ENCODE results near the gene CXCR6. TPM values are rescaled to one million over a fixed set of nuclear protein-coding genes. Genes with fewer than 3 reads are reported as not detected.
A peak's percentile ranks its signal among the peaks of the same experiment; 100 is the strongest.

Gene CXCR6
- total RNA-seq, 4 donors from 2014 or later: 0.54 to 3.5 (median 0.87) TPM; not detected in 1

DNA sequence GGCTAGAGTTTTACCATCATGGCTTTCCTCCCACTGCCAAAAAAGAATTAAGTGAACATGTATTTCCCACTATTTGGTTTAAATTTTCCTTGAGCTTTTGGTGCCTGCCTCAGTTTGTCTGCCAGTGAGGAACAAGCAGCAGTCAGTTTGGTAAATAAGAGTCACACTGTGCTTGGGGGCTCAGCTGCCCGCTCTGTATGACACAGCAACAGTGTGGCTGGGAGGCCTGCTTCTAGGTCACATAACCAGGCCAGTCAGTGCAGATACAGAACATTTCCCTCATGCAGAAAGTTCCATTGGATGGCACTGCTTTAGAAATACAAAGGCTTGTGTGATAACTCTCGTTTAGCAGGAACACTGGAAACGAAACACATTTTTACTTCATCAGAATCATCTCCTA is 26.7 kb downstream of the CXCR6 start:
- Histone ChIP-seq H3K4me3 (no peak overlapping the region), H3K27ac (no peak overlapping the region), H3K27me3 (no peaks in the 10 kb centered on the region), H3K4me1 (peaks cover 0 to 63% (median 0%) of the 10 kb centered on the region in 3 donors), H3K36me3 (peaks cover 0 to 94% of the 10 kb centered on the region in 2 donors), H3K9me3 (no peaks in the 10 kb centered on the region)
- WGBS, 2 donors (ENCODE audit: low coverage in 1 of 2): 94 to 100% methylated on average over 2 to 3 of the region's 3 CpGs
- no peak for ATAC-seq
- TF ChIP-seq POLR2AphosphoS5 (IDR thresholded peaks at IDR 0.05) (no peak), CTCF (IDR thresholded peaks at IDR 0.05) (no peak), EP300 (IDR thresholded peaks at IDR 0.05) (no peak), POLR2A (IDR thresholded peaks at IDR 0.05) (no peak)

- Histone ChIP-seq H3K4me3 (no peak overlapping the region), H3K36me3 (peaks cover 0 to 94% of the 10 kb centered on the region in 2 donors), H3K4me1 (peaks cover 0 to 36% (median 0%) of the 10 kb centered on the region in 3 donors), H3K9me3 (no peaks in the 10 kb centered on the region), H3K27me3 (no peaks in the 10 kb centered on the region), H3K27ac (peak overlapping the region; percentile 47 to 77 (median 68))
- WGBS, 2 donors (ENCODE audit: low coverage in 1 of 2): 51 to 57% methylated on average over 3 to 6 of the region's 6 CpGs
- ATAC-seq: peak; percentile 88
- TF ChIP-seq POLR2A (IDR thresholded peaks at IDR 0.05): no peak
- peak; percentile 88 for TF ChIP-seq POLR2AphosphoS5 (IDR thresholded peaks at IDR 0.05)
- TF ChIP-seq CTCF (IDR thresholded peaks at IDR 0.05): peak in 1 of 4 experiments; percentile 8
These were observed 29.5 kb downstream of the CXCR6 start for GRCh38 chr3:45972534-45973402.

DNA sequence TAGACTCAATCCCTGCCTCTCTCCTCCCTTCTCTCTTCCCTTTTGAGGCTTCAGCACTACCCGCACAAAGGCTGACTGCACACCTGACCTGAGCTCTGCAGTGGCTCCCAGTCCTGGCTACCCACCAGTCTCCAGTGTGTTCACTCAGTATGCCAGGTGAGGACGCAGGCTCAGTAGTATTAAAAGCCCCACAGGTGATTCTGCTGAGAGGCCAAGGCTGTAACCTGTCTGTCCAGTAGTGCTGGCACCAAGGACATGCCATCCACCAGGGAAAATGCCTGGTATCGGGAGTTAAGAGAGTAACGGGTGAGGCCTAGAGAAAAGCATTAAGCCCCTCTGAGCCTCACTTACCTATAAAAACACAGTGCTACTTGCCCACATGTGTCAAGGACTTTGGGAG is 31.4 kb downstream of the CXCR6 start:
- Histone ChIP-seq H3K4me1 (peaks cover 0 to 29% (median 0%) of the 10 kb centered on the region in 3 donors), H3K27me3 (no peaks in the 10 kb centered on the region), H3K9me3 (no peaks in the 10 kb centered on the region), H3K4me3 (no peak overlapping the region), H3K27ac (no peak overlapping the region), H3K36me3 (peaks cover 0 to 92% of the 10 kb centered on the region in 2 donors)
- 100% methylated on average over 1 to 2 of the region's 4 CpGs for WGBS, 2 donors (ENCODE audit: low coverage in 1 of 2)
- TF ChIP-seq POLR2AphosphoS5 (IDR thresholded peaks at IDR 0.05) (no peak), EP300 (IDR thresholded peaks at IDR 0.05) (no peak), CTCF (IDR thresholded peaks at IDR 0.05) (no peak), POLR2A (IDR thresholded peaks at IDR 0.05) (no peak)
- ATAC-seq: no peak

DNA sequence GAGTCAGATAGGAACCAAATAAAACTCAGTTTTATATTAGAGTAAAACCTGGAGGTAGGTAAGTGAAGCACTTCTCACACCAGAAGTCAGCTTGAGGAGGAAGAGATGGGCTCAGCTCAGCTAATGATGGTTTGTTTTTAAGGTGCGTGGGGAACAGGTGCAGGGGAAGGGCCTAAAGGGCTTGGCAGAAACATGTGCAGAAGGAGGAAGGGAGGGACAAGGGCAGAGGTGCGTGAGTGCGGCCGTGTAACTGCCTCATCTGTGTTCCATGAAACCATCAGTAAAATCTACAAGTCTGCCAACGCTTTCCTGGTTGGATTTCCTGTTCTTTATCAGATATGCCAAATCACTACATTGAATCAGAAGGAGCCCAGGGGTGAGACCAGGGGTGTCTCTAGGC is 32.4 kb downstream of the CXCR6 start:
- no peak overlapping the region for H3K27ac ChIP-seq
- H3K4me3 ChIP-seq: no peak overlapping the region
- no peaks in the 10 kb centered on the region for H3K27me3 ChIP-seq
- WGBS, 2 donors (ENCODE audit: low coverage in 1 of 2): 52 to 77% methylated on average over 3 to 5 of the region's 5 CpGs
- no peak for ATAC-seq
- peaks cover 0 to 31% (median 0%) of the 10 kb centered on the region in 3 donors for H3K4me1 ChIP-seq
- H3K36me3 ChIP-seq: peaks cover 0 to 92% of the 10 kb centered on the region in 2 donors
- TF ChIP-seq EP300 (IDR thresholded peaks at IDR 0.05): no peak
- TF ChIP-seq CTCF (IDR thresholded peaks at IDR 0.05): no peak
- TF ChIP-seq POLR2A (IDR thresholded peaks at IDR 0.05): no peak
- no peak for TF ChIP-seq POLR2AphosphoS5 (IDR thresholded peaks at IDR 0.05)
- H3K9me3 ChIP-seq: no peaks in the 10 kb centered on the region
